ENCODE results near the gene CNTF.

CNTF gene

DNA sequence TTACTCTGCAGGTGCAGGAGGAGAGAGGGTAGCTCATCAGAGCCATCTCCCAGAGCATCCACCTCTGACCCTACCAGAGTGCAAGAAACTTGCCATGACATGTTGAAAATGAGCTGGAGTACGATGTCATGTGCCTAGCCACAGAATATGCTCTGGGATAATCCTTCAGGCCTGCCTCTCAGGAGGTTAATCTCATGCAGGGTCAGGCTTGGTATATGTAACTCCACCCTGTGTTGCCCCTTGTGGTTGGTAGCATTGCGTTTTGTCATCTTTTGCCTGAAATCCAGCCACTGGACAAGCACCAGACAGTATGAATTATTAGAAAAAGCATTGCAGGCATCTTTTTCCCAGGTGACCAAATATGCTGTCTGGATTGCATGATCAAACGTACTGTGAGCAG lies 36.2 kb downstream of the CNTF start:
- Histone ChIP-seq H3K4me3 (ENCODE audit: low read depth, low read length) (no peak overlapping the region), H3K27me3 (ENCODE audit: insufficient read depth, low read length) (peaks cover 12% of the 10 kb centered on the region; the same call in 1 of the 2 replicates), H3K27ac (ENCODE audit: low read depth, low read length) (no peak overlapping the region), H3K79me2 (ENCODE audit: control insufficient read depth, insufficient read depth, low read length, unreplicated experiment) (no peaks in the 10 kb centered on the region), H3K4me1 (ENCODE audit: control insufficient read depth, insufficient read depth, low read length, unreplicated experiment) (no peaks in the 10 kb centered on the region), H3K36me3 (ENCODE audit: insufficient read depth, low read length) (no peaks in the 10 kb centered on the region), H2AFZ (ENCODE audit: low read length, unreplicated experiment) (no peak overlapping the region)

DNA sequence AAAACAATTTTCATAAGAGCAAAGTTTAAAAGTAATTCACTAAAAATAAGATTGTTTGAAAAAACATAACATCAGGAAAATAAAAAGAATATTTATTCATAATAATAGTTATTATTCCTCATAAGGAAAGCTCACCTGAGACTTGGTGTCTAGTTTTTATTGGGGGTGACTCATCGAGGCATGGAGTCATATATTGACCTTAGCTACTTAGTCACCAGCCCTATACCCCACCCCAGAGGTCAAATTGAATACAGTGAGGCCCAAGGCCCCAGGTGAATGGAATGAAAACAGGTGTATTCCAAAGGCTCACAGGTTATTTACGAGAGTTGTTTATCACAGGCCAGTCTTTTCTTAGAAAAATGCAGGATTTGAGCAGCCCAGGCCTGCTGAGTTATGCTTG lies 36.9 kb downstream of the CNTF start:
- Histone ChIP-seq H3K27ac (ENCODE audit: low read depth, low read length) (no peak overlapping the region), H3K4me1 (ENCODE audit: control insufficient read depth, insufficient read depth, low read length, unreplicated experiment) (no peaks in the 10 kb centered on the region), H3K27me3 (ENCODE audit: insufficient read depth, low read length) (peaks cover 18% of the 10 kb centered on the region; the same call in 1 of the 2 replicates), H3K4me3 (ENCODE audit: low read depth, low read length) (no peak overlapping the region), H3K36me3 (ENCODE audit: insufficient read depth, low read length) (no peaks in the 10 kb centered on the region), H2AFZ (ENCODE audit: low read length, unreplicated experiment) (no peak overlapping the region), H3K79me2 (ENCODE audit: control insufficient read depth, insufficient read depth, low read length, unreplicated experiment) (no peaks in the 10 kb centered on the region)

DNA sequence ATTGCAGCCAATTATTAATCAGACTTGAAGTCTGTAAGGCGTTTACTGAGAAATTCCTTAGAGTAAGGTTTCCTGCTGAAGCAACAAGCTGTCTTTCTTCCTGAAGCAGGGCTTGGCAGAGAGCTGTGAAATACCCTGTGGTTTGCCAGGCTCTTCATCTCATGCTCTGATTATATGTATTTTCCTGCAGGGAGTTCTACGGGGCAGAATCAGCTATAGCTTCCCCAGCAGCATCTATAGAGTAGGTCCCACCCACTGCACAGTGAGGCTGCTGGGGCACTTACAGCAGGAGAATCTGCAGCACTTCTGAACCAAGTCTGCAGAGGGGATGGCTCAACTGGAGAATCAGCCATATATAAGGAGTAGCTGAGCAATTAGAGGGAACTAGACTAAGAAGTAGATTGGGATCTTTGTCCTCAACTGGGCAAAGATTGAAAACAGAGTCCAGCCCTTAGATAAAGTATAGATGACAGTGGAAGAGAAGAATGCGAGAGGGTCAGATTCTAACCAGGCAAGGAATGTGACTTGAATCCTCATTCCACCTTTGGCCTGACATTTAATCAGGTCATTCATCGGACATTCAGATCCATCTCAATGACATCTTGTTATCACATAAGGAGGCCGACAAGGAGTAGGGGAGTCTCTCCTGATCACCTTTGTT lies 37.6 kb downstream of the CNTF start:
- Histone ChIP-seq H3K4me3 (ENCODE audit: low read depth, low read length) (no peak overlapping the region), H3K36me3 (ENCODE audit: insufficient read depth, low read length) (no peaks in the 10 kb centered on the region), H3K27ac (ENCODE audit: low read depth, low read length) (no peak overlapping the region), H3K4me1 (ENCODE audit: control insufficient read depth, insufficient read depth, low read length, unreplicated experiment) (no peaks in the 10 kb centered on the region), H3K27me3 (ENCODE audit: insufficient read depth, low read length) (peaks cover 18% of the 10 kb centered on the region; the same call in 1 of the 2 replicates), H3K79me2 (ENCODE audit: control insufficient read depth, insufficient read depth, low read length, unreplicated experiment) (no peaks in the 10 kb centered on the region), H2AFZ (ENCODE audit: low read length, unreplicated experiment) (no peak overlapping the region)

DNA sequence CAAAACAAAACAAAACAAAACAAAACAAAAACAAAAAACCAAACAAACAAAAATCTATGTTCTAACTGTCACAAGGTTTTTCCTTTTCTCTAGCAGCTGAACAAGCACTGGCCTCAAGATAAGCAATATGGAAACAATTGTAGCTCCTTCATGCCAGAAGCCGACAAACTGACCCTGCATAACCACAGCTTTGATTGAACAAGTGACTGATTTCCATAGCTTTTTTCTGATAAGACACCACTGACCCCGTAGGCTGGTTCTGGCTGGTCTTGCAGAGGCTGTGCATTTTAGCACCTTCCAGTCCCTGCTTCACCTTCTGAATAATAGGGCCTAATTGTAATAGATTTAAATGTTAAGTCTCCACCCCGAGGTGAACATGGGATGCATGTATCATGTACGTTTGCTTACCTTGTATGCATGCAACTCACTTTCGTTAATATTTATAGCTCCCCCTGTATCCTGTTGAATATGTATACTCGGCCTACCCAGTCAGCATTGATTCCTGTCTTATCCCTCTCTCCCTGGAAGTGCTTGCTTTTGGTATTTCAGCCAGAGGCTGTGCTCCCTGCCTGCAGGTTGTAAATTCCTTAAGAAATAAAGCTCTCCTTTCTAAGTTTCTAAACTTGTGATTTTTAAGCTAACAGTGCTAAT lies 49.6 kb downstream of the CNTF start:
- H3K36me3 ChIP-seq (ENCODE audit: insufficient read depth, low read length), result no peaks in the 10 kb centered on the region
- H3K27me3 ChIP-seq (ENCODE audit: insufficient read depth, low read length), result no peaks in the 10 kb centered on the region
- H3K4me1 ChIP-seq (ENCODE audit: control insufficient read depth, insufficient read depth, low read length, unreplicated experiment), result no peaks in the 10 kb centered on the region
- H3K79me2 ChIP-seq (ENCODE audit: control insufficient read depth, insufficient read depth, low read length, unreplicated experiment), result no peaks in the 10 kb centered on the region
- H2AFZ ChIP-seq (ENCODE audit: low read length, unreplicated experiment), result no peak overlapping the region
- no peak overlapping the region for H3K27ac ChIP-seq (ENCODE audit: low read depth, low read length)
- H3K4me3 ChIP-seq (ENCODE audit: low read depth, low read length), result no peak overlapping the region

DNA sequence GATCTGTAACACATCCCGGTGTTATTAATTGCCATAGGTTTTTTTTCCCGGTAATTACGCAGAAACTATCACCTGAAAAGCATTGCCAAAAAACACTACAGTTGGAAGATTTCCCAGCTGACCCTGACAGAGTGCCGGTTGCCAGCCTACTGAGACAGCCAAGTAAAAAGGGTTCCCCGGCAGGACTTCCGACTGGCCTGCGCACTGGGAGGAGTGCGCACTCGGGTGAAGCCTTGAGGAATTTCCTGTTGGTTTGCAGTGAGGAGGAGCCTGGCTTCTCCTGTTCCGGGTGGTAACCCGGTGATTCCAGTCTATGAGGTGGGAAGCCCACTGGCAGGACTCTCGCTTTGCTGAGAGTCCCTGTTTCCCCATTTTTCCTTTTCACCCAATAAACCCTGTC lies 52.1 kb downstream of the CNTF start:
- Histone ChIP-seq H3K27me3 (ENCODE audit: insufficient read depth, low read length) (peaks cover 17% of the 10 kb centered on the region), H3K36me3 (ENCODE audit: insufficient read depth, low read length) (no peaks in the 10 kb centered on the region), H3K4me1 (ENCODE audit: control insufficient read depth, insufficient read depth, low read length, unreplicated experiment) (no peaks in the 10 kb centered on the region), H3K27ac (ENCODE audit: low read depth, low read length) (no peak overlapping the region), H3K79me2 (ENCODE audit: control insufficient read depth, insufficient read depth, low read length, unreplicated experiment) (no peaks in the 10 kb centered on the region), H3K4me3 (ENCODE audit: low read depth, low read length) (no peak overlapping the region), H2AFZ (ENCODE audit: low read length, unreplicated experiment) (no peak overlapping the region)

All from ACC112 (cell line).